ENCODE data around the gene ING2.
A peak's percentile ranks its signal among the peaks of the same experiment; 100 is the strongest.
"Not testable (repeated sequence)": the region's sequence is repeated elsewhere in the genome, so short reads cannot be mapped to it uniquely, and the experiment has no call there.

The ING2 gene, protein sequence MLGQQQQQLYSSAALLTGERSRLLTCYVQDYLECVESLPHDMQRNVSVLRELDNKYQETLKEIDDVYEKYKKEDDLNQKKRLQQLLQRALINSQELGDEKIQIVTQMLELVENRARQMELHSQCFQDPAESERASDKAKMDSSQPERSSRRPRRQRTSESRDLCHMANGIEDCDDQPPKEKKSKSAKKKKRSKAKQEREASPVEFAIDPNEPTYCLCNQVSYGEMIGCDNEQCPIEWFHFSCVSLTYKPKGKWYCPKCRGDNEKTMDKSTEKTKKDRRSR

DNA sequence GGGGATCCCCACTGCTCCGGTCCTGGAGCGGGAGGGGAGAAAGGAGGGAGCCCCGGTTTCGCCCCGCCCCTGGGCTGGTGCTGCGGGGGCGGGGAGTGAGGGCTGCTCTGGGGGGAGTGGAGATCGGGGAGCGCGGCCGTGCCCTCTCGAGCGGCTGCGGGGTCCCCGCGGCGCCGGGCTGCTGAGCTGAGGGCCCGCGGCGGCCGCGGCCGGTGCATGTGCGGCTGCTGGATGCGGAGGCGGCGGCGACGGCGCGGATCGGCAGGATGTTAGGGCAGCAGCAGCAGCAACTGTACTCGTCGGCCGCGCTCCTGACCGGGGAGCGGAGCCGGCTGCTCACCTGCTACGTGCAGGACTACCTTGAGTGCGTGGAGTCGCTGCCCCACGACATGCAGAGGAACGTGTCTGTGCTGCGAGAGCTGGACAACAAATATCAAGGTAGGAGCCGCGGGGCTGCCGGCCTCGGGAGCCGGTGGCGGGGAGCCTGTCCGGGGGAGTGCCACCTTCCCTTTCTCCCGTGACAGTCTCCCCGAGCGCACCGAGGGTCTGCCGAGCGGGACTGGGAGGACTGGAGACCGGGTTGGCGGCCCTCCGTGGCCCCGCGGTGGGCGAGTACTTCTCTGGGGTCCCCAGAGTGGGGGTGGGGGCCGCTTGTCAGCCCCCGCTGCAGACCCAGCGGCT is at the start of gene ING2:
TSS of gene ING2 (plus strand) at position 129 of the 681 bp plus-strand sequence. CDS start at position 267, 138 bp downstream.
- FAIRE-seq: no peak
- peak; percentile 62 for DNase-seq (ENCODE audit: extremely low spot score, insufficient read length, low read depth)

DNA sequence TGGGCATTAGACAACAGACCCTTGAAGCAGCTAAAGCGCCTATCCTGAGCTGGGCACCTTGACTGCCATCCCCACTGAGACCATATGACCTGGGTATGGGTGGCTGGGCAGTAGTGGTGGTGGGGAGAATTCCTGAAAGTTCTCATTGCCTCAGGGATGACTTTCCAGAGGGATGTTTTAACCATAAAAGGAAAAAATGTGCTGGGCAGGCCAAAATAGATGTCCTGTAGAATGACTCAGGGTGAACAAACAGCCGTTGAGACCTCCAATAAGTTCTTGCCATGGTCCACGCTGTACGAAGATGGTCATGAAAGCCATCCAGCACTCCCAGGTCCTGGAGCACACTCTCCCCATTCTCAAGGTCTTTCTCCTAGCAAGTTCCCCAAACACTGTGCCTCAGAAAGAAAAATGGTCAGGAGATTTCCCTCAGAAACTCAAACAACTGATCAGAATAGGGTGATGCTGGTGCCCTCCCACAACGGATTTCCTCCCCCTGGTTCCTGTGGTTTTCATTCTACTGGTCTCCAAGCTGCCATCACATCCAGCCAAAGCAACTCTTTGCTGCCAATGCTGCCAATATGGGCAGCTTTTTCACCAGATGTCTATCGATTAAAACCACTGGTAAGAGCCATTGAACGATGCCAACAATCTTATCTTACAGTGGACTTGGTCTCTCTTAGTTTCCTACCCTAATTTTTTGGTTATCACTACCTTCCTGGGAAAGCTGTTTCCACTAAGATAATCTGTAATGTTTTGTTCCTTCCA is 49.2 kb upstream of the ING2 start:
- FAIRE-seq: no peak
- no peak for DNase-seq (ENCODE audit: extremely low spot score, insufficient read length, low read depth)

DNA sequence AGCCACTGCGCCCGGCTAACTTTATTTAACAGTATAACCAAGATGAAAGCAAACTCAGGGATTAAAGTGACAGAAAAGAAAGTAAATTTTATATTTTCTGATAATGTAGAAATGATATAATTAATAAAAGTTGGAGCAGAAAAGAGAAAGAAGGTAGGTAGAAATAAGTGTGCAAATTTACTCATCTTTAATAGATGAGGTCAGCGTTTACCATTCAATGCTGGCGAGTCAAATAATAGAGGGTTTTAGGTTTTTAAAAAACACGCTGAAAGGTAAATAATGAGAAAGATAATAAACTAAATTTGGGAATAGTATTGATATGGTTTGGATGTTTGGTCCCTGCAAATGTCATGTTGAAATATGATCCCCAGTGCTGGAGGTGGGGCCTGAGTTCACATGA is 46.9 kb upstream of the ING2 start:
- DNase-seq (ENCODE audit: extremely low spot score, insufficient read length, low read depth): no peak
- no peak for FAIRE-seq

DNA sequence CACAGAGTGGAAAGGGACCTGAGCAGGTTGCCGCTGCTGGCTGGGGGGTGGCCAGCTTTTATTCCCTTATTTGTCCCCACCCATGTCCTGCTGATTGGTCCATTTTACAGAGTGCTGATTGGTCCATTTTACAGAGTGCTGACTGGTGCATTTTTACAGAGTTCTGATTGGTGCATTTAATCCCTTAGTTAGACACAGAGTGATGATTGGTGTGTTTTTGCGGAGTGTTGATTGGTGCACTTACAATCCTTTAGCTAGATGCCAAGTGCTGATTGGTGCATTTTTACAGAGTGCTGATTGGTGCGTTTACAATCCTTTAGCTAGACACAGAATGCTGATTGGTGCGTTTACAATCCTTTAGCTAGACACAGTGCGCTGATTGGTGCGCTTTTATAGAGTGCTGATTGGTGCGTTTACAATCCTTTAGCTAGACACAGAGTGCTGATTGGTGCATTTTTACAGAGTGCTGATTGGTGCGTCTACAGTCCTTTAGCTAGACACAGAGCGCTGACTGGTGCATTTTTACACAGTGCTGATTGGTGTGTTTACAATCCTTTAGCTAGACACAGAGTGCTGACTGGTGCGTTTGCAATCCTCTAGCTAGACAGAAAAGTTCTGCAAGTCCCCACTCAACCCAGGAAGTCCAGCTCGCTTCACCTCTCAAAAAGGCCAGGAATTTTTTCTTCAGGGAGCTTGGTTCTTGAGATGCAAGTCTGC is 40.8 kb upstream of the ING2 start:
- not testable (repeated sequence) for FAIRE-seq; DNase-seq (ENCODE audit: extremely low spot score, insufficient read length, low read depth)

DNA sequence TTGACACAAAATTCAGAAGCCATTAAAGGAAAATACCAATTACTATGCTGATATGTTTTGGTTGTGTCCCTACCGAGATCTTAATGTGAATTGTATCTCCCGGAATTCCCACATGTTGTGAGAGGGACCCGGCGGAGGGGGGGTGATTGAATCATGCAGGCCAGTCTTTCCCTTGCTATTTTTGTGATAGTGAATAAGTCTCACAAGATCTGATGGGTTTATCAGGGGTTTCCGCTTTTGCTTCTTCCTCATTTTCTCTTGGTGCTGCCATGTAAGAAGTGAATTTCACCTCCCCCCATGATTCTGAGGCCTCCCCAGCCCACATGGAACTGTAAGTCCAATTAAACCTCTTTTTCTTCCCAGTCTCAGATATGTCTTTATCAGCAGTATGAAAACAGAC is 39.0 kb upstream of the ING2 start:
- not testable (repeated sequence) for FAIRE-seq; DNase-seq (ENCODE audit: extremely low spot score, insufficient read length, low read depth)

DNA sequence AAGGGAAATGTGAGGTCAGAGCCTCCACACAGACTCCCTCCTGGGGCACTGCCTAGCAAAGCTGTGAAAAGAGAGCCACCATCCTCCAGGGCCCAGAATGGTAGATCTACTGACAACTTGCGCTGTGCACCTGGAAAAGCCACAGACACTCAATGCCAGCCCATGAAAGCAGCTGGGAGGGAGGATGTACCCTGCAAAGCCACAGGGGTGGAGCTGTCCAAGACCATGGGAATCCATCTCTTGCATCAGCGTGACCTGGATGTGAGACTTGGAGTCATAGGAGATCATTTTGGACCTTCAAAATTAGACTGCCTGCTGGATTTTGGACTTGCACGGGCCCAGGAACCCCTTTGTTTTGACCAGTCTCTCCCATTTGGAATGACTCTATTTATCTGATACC is 37.6 kb upstream of the ING2 start:
- DNase-seq (ENCODE audit: extremely low spot score, insufficient read length, low read depth) (no peak), FAIRE-seq (no peak)

DNA sequence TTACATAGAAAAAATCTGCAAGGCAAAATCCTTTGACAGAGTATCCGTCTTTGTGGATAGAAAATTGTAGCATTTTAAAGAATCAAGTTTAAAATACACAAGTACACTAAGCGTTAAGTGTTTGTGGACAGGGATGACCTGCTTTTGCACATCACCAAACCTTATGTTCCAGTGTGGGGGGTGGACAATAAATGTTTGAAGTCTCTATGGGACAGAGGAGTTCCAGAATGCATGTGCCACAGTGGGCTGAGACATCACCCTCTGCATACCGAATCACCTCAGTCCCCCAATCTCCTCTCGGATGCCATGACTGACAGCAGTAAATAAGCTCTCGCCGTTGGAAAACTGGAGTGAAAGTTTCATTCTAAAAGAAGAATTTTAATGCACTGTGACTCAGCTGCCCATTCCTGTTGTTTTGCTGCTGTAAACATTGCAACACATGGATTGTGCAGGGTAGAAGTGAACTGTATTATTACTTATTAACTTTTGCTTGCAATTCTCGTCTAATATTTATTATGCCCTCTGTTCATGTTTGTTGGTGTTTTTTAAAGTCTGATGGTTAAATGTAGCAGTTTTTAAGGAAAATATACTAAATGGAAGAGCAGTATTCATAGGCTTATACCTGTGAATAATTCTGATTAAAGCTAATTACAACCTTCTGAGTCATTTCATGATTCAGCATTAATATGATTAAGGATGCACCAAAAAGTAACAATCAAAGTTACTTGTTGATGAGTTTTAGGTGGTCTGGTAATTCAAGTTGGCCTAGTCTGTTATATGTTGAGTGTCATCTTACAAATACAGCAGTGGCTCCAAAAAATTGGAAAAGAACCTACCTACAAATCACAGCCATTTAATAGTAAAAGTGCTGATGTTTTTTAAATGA is 36.4 kb upstream of the ING2 start:
- FAIRE-seq: no peak
- no peak for DNase-seq (ENCODE audit: extremely low spot score, insufficient read length, low read depth)

DNA sequence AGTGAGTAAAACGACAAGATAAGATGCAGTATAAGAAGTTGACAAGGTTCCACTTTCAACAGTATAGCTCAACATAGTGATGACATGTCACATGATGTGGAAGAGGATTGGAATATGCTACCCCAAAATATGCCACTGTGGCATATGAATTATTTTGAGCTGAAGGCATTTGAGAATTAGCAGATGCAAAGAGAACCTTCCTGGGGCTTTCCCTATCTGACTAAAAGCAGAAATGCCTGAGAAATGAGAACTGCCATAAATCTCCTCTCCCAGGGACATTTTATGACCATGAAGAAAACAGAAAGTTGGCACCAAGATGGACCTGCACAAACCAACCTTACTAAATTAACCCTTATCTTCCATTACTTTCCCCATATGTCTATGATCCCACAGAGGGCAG is 35.6 kb upstream of the ING2 start:
- FAIRE-seq (peak; percentile 38), DNase-seq (ENCODE audit: extremely low spot score, insufficient read length, low read depth) (no peak)

DNA sequence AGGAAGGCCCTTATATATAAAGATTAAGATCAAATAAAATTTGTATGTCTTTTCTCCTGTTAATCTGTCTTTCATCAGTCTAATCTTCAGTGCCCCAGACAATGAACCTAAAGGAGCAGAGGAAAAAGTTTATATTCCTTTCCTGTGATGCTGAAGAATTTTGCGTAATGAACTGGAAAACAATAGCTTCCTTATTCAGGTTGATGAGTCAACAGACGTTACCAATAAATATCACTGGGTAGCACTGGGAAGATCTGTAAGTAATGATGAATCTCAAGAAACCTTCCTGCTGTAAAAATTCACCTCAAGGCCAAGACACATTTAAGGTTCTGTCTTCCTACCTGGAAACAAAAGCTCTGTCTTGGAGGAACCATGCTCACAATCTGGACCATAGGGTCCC is 34.9 kb upstream of the ING2 start:
- FAIRE-seq: no peak
- DNase-seq (ENCODE audit: extremely low spot score, insufficient read length, low read depth): no peak

DNA sequence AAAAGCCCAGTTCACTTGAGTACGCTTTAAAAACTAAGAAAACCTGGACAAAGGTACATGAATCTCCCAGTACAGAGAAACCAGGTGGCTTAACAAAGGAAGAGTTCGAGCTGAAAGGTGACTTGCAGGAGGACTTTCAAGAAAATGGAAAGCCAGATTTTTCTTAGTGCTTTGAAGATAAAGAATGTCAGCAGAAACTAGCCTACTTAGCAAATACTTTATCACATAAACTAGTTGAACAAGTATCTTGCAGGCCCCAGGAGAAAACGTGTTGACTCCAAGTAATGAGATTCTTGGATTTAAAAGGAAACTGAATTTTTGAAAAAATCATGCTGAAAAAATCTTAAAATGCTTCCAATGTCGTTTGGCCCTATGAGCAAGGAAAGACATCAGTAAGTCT is 34.0 kb upstream of the ING2 start:
- FAIRE-seq: no peak
- no peak for DNase-seq (ENCODE audit: extremely low spot score, insufficient read length, low read depth)

DNA sequence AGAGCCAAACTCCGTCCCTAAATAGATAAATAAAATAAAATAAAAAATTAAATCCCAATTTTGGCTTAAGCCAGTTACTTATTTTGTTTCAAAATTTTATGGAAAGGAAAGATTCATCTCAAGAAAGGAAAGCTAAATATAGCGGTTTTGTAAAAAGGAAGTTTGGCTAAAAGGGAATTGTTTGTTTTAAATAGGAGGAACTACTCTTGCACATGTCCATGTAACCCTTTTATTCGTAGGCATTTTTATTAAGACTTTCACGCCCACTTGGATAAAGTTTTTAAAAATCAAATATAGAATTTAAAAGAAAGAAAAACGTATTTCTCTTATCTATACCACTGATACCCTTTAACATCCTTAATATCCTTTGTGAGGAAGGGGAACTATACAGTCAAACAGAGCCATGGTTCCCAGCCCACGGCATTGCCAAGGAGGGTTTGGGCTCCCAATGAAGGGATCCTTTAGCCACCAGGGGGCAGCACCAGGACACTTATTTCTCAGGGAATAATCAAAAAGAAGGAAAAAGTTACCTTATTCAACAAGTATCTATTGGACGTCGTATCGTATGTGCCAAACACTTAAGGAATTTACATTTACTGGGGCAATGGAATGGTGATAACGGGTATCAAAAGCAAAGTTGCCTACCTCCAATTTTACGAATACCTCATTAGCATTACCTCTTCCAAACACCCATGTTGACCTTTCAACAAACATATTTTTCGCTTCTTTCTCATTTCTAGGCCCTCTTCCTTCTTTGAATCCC is 32.7 kb upstream of the ING2 start:
- peak; percentile 89 for FAIRE-seq
- peak; percentile 36 for DNase-seq (ENCODE audit: extremely low spot score, insufficient read length, low read depth)

DNA sequence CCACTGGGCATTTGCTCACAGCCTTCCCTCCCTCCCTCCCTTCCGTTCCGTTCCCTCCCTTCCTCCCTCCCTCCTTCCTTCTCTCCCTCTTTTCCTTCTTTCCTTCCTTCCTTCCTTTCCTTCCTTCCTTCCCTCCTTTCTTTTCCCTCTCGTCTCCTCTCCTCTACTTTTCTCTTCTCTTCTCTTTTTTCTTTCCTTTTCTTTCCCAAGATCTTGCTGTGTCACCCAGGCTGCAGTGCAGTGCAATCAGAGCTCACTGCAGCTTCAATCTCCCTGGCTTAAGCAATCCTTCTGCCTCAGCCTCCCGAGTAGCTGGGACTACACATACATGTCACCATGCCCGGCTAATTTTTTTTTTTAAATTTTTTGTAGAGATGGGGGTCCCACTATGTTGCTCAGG is 26.7 kb upstream of the ING2 start:
- FAIRE-seq: no peak
- DNase-seq (ENCODE audit: extremely low spot score, insufficient read length, low read depth): no peak

DNA sequence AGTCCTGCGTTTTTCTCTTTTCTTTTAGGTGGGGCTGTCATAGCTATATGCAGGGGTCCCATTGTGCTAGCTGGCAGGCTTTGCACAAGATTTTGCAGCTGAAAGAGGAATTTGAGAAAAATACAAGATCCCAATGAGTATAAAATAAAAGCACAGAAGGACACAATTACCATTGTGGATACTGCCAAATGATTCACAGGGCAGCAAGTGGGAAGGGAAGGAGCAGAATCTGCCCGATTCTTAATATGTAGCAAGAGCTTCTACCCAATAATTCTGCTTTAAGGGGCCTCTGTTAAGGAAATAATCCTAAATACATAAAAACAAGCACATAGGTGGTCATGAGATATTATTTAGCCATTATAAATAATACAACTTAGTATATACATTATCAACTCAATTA is 25.9 kb upstream of the ING2 start:
- no peak for DNase-seq (ENCODE audit: extremely low spot score, insufficient read length, low read depth)
- FAIRE-seq: no peak

DNA sequence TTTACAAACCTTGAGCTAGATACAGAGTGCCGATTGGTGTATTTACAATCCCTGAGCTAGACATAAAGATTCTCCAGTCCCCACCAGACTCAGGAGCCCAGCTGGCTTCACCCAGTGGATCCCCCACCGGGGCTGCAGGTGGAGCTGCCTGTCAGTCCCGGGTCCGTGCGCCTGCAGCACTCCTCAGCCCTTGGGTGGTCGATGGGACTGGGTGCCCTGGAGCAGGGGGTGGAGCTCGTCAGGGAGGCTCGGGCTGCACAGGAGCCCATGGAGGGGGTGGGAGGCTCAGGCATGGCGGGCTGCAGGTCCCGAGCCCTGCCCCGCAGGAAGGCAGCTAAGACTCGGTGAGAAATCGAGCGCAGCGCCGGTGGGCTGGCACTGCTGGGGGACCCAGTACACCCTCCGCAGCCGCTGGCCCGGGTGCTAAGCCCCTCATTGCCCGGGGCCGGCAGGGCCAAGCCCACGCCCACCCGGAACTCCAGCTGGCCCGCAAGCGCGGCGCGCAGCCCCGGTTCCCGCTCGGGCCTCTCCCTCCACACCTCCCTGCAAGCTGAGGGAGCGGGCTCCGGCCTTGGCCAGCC is 22.3 kb upstream of the ING2 start:
- DNase-seq (ENCODE audit: extremely low spot score, insufficient read length, low read depth); FAIRE-seq: not testable (repeated sequence)

DNA sequence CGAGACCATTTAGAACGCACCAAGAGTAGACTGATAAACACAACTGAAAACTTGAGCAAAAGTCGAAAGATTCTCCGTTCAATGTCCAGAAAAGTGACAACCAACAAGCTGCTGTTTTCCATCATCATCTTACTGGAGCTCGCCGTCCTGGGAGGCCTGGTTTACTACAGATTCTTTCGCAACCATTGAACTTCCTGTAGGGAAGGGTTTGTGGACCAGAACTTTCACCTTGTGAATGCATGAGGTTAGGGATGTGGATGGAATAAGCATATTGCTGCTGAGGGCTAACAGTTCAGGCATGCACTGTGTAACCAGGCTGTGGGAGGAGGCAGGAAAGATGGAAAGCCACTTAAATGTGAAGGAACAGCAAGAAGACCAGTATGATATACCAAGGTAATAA is 20.9 kb upstream of the ING2 start:
- FAIRE-seq (no peak), DNase-seq (ENCODE audit: extremely low spot score, insufficient read length, low read depth) (no peak)

DNA sequence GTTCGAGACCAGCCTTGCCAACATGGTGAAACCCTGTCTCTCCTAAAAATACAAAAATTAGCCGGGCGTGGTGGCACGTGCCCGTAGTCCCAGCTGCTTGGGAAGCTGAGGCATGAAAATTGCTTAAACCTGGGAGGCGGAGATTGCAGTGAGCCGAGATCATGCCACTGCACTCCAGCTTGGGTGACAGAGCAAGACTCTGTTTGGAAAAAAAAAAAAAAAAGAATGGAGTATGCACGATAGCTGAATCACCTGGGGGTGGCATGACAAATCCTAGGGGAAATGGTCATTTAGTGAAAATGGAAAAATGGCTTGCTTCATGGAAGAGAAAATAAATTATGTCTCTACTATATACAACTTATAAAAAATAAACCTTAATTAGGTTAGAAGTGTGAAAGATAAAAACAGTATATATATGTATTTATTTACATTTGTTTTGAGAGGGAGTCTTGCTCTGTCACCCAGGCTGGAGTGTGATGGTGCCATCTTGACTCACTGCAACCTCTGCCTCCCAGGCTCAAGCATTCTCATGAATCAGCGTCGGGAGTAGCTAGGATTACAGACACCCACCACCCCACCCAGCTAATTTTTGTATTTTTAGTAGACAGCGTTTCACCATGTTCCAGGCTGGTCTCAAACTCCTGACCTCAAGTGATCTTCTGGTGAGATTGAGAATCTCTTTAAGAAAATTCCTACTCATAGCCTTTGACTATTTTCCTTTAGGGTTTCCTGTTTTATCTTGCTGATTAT is 19.3 kb upstream of the ING2 start:
- FAIRE-seq (no peak), DNase-seq (ENCODE audit: extremely low spot score, insufficient read length, low read depth) (no peak)

DNA sequence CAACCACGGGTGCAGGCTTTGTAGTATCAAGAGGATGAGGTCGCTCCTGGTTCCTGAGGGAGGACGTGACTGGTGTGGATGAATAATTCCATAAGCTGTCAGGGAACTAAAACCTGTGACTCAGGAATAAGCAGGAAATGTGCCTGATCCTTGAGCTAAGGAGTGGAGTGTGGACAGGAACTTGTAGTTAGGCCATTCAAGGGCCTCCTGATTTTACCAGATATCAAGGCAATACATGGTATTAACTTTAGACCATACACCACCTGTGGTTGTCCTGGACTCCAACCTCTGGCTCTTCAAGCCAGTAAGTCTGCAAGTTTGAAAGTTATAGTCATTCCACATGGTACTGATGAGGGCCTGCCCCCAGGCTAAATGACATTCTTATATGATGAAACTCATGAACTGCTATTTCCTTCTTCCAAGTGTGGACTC is 12.1 kb upstream of the ING2 start:
- no peak for FAIRE-seq
- no peak for DNase-seq (ENCODE audit: extremely low spot score, insufficient read length, low read depth)

DNA sequence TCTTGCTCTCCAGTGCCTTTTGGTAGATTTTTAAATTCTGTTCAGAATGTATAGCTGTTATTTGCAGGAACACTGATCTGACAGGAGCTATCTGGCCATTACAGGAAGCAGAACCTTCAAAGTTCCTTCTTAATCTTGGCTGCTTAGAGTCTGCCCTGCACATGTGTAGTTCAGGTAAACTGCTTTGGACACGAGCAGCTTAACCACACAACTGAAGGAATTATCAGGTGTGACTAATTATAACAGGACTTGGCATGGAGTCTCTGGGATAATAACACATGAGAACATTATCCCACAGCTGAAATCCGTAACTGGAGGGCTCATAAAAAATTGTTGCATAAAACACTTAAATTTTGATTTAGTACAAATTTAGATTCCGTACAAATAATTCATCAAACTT is 11.6 kb upstream of the ING2 start:
- FAIRE-seq: no peak
- no peak for DNase-seq (ENCODE audit: extremely low spot score, insufficient read length, low read depth)

All from GM18507 (cell line).